Measurements from ENCODE around the gene KRT38.

DNA sequence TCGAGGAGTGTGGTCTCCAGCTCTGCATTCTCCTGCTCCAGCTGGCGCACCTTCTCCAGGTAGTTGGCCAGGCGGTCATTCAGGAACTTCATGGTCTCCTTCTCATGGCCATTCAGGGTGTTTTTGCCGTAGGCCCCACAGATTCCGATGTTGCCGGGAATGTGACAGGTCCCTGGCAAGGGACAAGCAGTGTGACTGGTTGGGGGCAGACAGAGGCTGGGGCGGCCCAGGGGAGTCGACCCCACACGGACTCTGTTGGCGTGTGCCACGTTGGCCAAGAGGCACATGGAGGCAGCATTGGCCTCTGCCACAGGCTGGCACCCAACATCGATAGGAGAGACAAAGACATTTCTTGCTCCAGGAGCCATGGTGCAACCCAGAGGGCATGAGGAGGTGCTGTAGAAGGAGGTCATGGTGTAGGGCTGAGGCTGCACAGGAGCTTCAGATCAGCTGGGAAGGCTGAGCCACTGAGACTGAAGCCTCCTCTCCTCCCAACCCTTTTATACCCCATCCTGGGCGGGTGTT lies 16.6 kb downstream of the KRT38 start, which contains the start of gene KRT37:
- no peak for TF ChIP-seq EP300 (IDR thresholded peaks at IDR 0.05)
- TF ChIP-seq, protein P1, sequence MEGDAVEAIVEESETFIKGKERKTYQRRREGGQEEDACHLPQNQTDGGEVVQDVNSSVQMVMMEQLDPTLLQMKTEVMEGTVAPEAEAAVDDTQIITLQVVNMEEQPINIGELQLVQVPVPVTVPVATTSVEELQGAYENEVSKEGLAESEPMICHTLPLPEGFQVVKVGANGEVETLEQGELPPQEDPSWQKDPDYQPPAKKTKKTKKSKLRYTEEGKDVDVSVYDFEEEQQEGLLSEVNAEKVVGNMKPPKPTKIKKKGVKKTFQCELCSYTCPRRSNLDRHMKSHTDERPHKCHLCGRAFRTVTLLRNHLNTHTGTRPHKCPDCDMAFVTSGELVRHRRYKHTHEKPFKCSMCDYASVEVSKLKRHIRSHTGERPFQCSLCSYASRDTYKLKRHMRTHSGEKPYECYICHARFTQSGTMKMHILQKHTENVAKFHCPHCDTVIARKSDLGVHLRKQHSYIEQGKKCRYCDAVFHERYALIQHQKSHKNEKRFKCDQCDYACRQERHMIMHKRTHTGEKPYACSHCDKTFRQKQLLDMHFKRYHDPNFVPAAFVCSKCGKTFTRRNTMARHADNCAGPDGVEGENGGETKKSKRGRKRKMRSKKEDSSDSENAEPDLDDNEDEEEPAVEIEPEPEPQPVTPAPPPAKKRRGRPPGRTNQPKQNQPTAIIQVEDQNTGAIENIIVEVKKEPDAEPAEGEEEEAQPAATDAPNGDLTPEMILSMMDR (IDR thresholded peaks at IDR 0.05) = no peak
